ENCODE measurements around the gene EIF4G1. TPM values are rescaled to one million over a fixed set of nuclear protein-coding genes. Genes with fewer than 3 reads are reported as not detected.

Gene EIF4G1
- total RNA-seq, 4 donors from 2014 or later = 233 to 431 (median 300) TPM

DNA sequence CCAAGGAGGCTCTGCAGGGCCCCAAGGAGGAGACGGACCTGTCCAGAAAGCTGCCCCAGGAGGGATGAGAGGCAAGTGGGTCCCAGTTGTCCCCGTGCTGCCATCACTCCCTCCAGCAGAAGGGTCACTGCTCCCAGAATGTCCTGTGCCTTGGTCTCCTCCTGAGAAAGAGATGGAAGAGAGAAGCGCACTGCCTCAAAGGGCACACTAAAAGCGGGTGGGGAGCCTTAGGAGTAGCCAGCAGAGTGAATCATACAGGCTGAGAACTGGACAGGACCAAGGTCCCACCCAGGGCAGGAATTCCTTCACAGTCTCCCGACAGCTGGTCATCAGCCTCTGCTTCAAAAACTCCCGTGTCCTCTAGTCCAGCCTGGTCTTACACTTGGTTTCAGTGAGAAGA lies 59.0 kb downstream of the EIF4G1 start:
- Histone ChIP-seq H3K27me3 (peaks cover 24% of the 10 kb centered on the region), H3K4me3 (no peak overlapping the region), H3K36me3 (peaks cover 0 to 13% of the 10 kb centered on the region in 2 donors), H3K27ac (no peak overlapping the region), H3K9me3 (no peaks in the 10 kb centered on the region), H3K4me1 (peaks cover 0 to 42% (median 11%) of the 10 kb centered on the region in 3 donors)
- no peak for TF ChIP-seq POLR2AphosphoS5 (IDR thresholded peaks at IDR 0.05)
- TF ChIP-seq, protein P1, sequence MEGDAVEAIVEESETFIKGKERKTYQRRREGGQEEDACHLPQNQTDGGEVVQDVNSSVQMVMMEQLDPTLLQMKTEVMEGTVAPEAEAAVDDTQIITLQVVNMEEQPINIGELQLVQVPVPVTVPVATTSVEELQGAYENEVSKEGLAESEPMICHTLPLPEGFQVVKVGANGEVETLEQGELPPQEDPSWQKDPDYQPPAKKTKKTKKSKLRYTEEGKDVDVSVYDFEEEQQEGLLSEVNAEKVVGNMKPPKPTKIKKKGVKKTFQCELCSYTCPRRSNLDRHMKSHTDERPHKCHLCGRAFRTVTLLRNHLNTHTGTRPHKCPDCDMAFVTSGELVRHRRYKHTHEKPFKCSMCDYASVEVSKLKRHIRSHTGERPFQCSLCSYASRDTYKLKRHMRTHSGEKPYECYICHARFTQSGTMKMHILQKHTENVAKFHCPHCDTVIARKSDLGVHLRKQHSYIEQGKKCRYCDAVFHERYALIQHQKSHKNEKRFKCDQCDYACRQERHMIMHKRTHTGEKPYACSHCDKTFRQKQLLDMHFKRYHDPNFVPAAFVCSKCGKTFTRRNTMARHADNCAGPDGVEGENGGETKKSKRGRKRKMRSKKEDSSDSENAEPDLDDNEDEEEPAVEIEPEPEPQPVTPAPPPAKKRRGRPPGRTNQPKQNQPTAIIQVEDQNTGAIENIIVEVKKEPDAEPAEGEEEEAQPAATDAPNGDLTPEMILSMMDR (IDR thresholded peaks at IDR 0.05) = no peak
- TF ChIP-seq POLR2A (IDR thresholded peaks at IDR 0.05) = no peak
- TF ChIP-seq EP300 (IDR thresholded peaks at IDR 0.05) = no peak
- ATAC-seq = peak; percentile 82
- WGBS, 2 donors (ENCODE audit: low coverage in 1 of 2) = 60% methylated on average over 4 of the region's 6 CpGs; no CpG with 5 or more reads in 1 of the 2 donors

- Histone ChIP-seq H3K27me3 (peaks cover 36% of the 10 kb centered on the region), H3K9me3 (no peaks in the 10 kb centered on the region), H3K4me3 (no peak overlapping the region), H3K27ac (no peak overlapping the region), H3K36me3 (no peaks in the 10 kb centered on the region), H3K4me1 (peaks cover 0 to 52% (median 20%) of the 10 kb centered on the region in 3 donors)
- no peak for ATAC-seq
- TF ChIP-seq POLR2AphosphoS5 (IDR thresholded peaks at IDR 0.05) (no peak), POLR2A (IDR thresholded peaks at IDR 0.05) (no peak), EP300 (IDR thresholded peaks at IDR 0.05) (no peak)
- TF ChIP-seq, protein P1 (IDR thresholded peaks at IDR 0.05) = no peak
- 69 to 97% methylated on average over 5 to 7 of the region's 12 CpGs for WGBS, 2 donors (ENCODE audit: low coverage in 1 of 2)
Observed at GRCh38 chr3:184375747-184376461, 61.5 kb downstream of the EIF4G1 start.

DNA sequence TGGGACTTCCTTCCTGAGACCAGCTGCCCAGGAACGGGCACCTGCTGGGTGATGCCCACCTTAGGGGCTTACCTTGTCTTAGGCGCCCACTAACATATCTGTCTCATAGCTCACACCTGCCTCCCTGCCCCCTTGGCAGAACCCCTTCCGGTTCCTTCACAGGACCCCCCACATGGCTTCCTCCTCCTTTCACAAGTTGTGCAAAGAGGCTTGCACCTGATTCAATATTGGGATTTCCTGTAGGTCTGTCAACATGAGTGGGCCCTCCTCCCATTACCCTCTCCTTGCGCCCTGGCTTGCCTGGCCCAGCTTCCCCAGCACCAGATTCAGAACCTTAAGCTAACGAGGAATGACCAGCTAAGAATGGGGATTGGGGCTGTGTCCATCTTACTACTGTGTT lies 63.0 kb downstream of the EIF4G1 start:
- TF ChIP-seq EP300 (IDR thresholded peaks at IDR 0.05) (no peak), POLR2A (IDR thresholded peaks at IDR 0.05) (no peak), POLR2AphosphoS5 (IDR thresholded peaks at IDR 0.05) (no peak)
- TF ChIP-seq, protein P1 (IDR thresholded peaks at IDR 0.05) = no peak
- Histone ChIP-seq H3K9me3 (no peaks in the 10 kb centered on the region), H3K27ac (peak overlapping the region in 1 of 4 donors; percentile 24), H3K4me3 (no peak overlapping the region), H3K27me3 (peaks cover 50% of the 10 kb centered on the region), H3K36me3 (no peaks in the 10 kb centered on the region), H3K4me1 (peaks cover 0 to 49% (median 24%) of the 10 kb centered on the region in 3 donors)
- WGBS, 2 donors (ENCODE audit: low coverage in 1 of 2) = 79% methylated on average over 2 to 4 of the region's 5 CpGs
- no peak for ATAC-seq

GRCh38 chr3:184377882-184378445 lies 63.6 kb downstream of the EIF4G1 start, which contains the start of gene THPO:
Gene THPO (minus strand): TSS chr3:184378207. CDS start chr3:184376259, 1,948 bp downstream.
- peak within 1 kb of the TSS in 3 of 4 donors; percentile 68 to 84 (median 82) for H3K27ac ChIP-seq
- 33% methylated on average over 1 of the region's 7 CpGs; no CpG with 5 or more reads in 1 of the 2 donors for WGBS, 2 donors (ENCODE audit: low coverage in 1 of 2)
- TF ChIP-seq POLR2A (IDR thresholded peaks at IDR 0.05) (no peak), POLR2AphosphoS5 (IDR thresholded peaks at IDR 0.05) (peak; percentile 49)
- peaks cover 0 to 4% of the 10 kb centered on the region in 2 donors for H3K36me3 ChIP-seq
- H3K27me3 ChIP-seq = peaks cover 50% of the 10 kb centered on the region
- ATAC-seq = no peak
- peak within 1 kb of the TSS in 1 of 2 donors; percentile 67 for H3K4me3 ChIP-seq
- H3K4me1 ChIP-seq = peaks cover 0 to 45% (median 24%) of the 10 kb centered on the region in 3 donors
- H3K9me3 ChIP-seq = no peaks in the 10 kb centered on the region

- ATAC-seq = peak; percentile 5
Observed at GRCh38 chr3:184378651-184379357, 64.4 kb downstream of the EIF4G1 start.

More at GRCh38 chr3:184378651-184379357, 64.4 kb downstream of the EIF4G1 start:
- 58 to 76% methylated on average over 3 to 6 of the region's 10 CpGs for WGBS, 2 donors (ENCODE audit: low coverage in 1 of 2)
- H3K9me3 ChIP-seq = no peaks in the 10 kb centered on the region
- H3K4me3 ChIP-seq = peak overlapping the region in 1 of 2 donors; percentile 67
- peaks cover 50% of the 10 kb centered on the region for H3K27me3 ChIP-seq
- peaks cover 0 to 45% (median 24%) of the 10 kb centered on the region in 3 donors for H3K4me1 ChIP-seq
- peaks cover 0 to 9% of the 10 kb centered on the region in 2 donors for H3K36me3 ChIP-seq
- peak overlapping the region in 3 of 4 donors; percentile 68 to 84 (median 82) for H3K27ac ChIP-seq
- TF ChIP-seq EP300 (IDR thresholded peaks at IDR 0.05) = no peak
- TF ChIP-seq, protein P1 (IDR thresholded peaks at IDR 0.05) = no peak

Measured in gastroesophageal sphincter (tissue), 4 donors.